IPS-18a (cell line): ENCODE data around the gene KRTAP10-7.
"Not testable (repeated sequence)": the region's sequence is repeated elsewhere in the genome, so short reads cannot be mapped to it uniquely, and the experiment has no call there.

Experiments
- H3K27ac ChIP-seq: one replicate; pipeline ENCODE4 v1.5.1; 2013; ENCODE audit warnings: low read length
- H3K27me3 ChIP-seq: one replicate; pipeline ENCODE4 v1.6.1; 2013; ENCODE audit warnings: mild to moderate bottlenecking, low read length; ENCODE audit not compliant: control insufficient read depth, insufficient read depth
- H3K36me3 ChIP-seq: one replicate; pipeline ENCODE4 v1.6.1; 2013; ENCODE audit warnings: low read depth, low read length; ENCODE audit not compliant: control insufficient read depth
- H3K4me1 ChIP-seq: one replicate; pipeline ENCODE4 v1.6.1; 2013; ENCODE audit warnings: low read depth, low read length; ENCODE audit not compliant: control insufficient read depth
- H3K4me3 ChIP-seq: one replicate; pipeline ENCODE4 v1.5.1; 2013; ENCODE audit warnings: low read length
- H3K9ac ChIP-seq: one replicate; pipeline ENCODE4 v1.6.1; 2013; ENCODE audit warnings: mild to moderate bottlenecking, low read length, moderate library complexity
- H3K9me3 ChIP-seq: one replicate; pipeline ENCODE4 v1.6.1; 2013; ENCODE audit warnings: low read depth, low read length; ENCODE audit not compliant: control insufficient read depth

Gene KRTAP10-7

DNA sequence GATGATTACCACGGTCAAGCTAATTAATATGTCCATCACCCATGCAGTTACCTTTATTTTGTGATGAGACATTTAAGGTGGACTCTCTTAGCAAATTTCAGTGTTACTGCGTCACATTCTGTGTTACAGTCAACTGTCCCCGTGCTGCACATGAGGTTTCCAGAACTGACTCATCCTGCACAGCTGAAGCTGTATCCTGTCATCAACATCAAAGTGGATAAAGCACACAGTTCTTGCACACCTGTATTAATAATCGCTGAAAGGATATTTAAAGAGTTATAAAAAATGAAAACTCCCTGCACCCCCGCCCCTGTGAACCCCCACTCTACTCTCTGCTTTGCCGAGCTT is 16.6 kb upstream of the KRTAP10-7 start:
- H3K4me3 ChIP-seq, result no peak overlapping the region
- no peaks in the 10 kb centered on the region for H3K4me1 ChIP-seq
- no peaks in the 10 kb centered on the region for H3K36me3 ChIP-seq
- H3K9me3 ChIP-seq, result no peaks in the 10 kb centered on the region
- no peaks in the 10 kb centered on the region for H3K27me3 ChIP-seq
- H3K27ac ChIP-seq, result no peak overlapping the region
- no peak overlapping the region for H3K9ac ChIP-seq

DNA sequence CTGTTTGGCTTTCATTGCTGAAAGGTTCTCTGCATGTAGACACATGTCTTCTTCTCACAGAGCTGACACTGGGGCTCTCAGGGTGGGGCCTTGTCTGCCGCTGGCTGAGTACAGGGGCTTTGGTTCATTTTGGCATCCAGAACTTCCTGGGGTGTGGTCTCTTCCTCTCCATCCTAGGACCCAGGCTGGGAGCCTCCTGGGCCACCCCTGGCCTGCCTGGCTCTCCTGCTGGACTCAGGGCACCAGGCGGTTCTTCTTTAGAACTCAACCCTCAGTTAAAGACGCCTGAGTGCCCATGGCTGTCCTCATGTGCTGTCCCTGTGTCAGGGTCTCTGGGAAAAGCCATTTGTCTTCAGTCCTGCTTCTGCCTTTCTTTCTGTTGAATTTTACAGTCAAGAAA is 14.5 kb upstream of the KRTAP10-7 start:
- Histone ChIP-seq H3K9me3 (no peaks in the 10 kb centered on the region), H3K36me3 (no peaks in the 10 kb centered on the region), H3K4me1 (no peaks in the 10 kb centered on the region), H3K27me3 (no peaks in the 10 kb centered on the region), H3K4me3 (no peak overlapping the region), H3K9ac (no peak overlapping the region), H3K27ac (no peak overlapping the region)

DNA sequence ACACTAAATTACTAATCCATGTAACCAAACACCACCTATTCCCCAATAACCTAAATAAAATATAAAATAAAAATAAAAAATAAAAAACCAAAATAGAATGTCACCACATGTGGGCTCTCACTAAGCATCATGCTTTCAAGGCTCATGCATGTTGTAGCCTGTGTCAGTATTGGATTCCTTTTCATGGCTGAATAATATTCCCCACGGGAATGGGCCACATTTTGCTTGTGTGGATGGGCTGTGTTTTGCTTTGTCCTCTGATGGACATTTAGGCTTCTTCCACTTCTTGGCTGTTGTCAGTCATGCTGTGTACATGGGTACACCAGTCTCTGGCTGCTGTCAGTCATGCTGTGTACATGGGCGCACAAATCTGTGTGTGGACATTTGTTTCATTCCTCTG is 11.3 kb upstream of the KRTAP10-7 start:
- no peak overlapping the region for H3K27ac ChIP-seq
- no peaks in the 10 kb centered on the region for H3K36me3 ChIP-seq
- no peak overlapping the region for H3K9ac ChIP-seq

DNA sequence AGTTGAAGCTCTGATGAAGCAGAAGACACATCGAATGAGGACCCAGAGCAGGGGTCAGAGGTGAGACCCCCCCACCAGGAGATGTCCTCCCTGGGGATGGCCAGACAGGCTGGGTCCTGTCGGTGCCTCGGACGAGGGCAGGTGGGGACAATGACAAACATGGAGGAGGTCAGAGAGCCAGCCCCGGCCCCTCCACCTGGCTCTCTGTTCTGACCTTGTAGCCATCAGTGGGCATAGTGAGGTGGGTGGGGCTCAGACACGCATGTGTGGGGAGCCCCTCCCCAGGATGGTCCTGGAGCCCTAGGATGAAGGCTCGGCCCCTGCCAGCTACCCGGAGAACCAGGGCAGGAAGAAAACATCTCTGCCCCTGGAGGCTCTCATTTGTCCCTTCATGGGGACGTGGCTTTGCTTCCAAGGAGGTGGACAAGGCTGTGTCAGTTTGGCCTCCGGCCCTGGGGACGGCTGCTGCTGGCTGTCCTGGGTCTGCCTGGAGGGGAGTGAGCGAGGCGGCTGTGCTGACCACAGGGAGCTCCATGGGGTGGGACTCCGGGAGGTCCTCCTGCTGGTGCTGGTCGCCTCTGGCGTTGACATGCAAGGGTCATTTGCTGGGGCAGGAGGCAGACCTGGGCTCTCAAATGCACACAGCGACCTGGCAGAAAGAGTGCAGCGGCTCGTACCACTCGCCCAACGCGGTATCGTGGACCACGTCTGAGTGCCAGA is 10.7 kb upstream of the KRTAP10-7 start:
- Histone ChIP-seq H3K9ac (no peak overlapping the region), H3K27me3 (no peaks in the 10 kb centered on the region), H3K4me1 (peaks cover 17% of the 10 kb centered on the region), H3K4me3 (no peak overlapping the region), H3K36me3 (no peaks in the 10 kb centered on the region), H3K9me3 (no peaks in the 10 kb centered on the region), H3K27ac (no peak overlapping the region)

More for the DNA sequence above, 11.3 kb upstream of the KRTAP10-7 start:
- Histone ChIP-seq H3K9me3 (no peaks in the 10 kb centered on the region), H3K4me3 (no peak overlapping the region), H3K27me3 (no peaks in the 10 kb centered on the region), H3K4me1 (peaks cover 17% of the 10 kb centered on the region)

DNA sequence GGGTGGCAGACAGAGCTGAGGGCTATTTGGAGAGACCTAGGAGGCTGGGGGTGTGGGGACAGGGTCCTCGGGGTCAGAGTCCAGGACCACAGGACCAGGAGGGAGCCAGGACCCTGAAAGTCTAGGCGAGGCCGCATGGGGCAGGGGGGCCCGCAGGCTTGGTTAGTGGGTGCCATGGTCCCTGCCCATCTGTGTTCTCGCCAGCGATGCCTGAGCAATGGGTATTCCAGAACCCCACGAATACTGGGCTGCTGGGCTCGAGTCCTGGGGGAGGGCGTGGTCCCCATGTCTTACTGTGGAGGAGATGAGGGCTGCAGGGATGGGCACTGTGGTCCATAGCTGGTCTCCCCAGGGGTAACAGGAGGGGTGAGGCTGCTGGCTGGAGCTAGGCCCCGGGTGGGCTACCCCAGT is 10.1 kb upstream of the KRTAP10-7 start:
- H3K36me3 ChIP-seq, result no peaks in the 10 kb centered on the region
- peaks cover 17% of the 10 kb centered on the region for H3K4me1 ChIP-seq
- H3K9ac ChIP-seq, result no peak overlapping the region
- no peak overlapping the region for H3K4me3 ChIP-seq
- H3K9me3 ChIP-seq, result no peaks in the 10 kb centered on the region
- H3K27ac ChIP-seq, result no peak overlapping the region
- no peaks in the 10 kb centered on the region for H3K27me3 ChIP-seq

DNA sequence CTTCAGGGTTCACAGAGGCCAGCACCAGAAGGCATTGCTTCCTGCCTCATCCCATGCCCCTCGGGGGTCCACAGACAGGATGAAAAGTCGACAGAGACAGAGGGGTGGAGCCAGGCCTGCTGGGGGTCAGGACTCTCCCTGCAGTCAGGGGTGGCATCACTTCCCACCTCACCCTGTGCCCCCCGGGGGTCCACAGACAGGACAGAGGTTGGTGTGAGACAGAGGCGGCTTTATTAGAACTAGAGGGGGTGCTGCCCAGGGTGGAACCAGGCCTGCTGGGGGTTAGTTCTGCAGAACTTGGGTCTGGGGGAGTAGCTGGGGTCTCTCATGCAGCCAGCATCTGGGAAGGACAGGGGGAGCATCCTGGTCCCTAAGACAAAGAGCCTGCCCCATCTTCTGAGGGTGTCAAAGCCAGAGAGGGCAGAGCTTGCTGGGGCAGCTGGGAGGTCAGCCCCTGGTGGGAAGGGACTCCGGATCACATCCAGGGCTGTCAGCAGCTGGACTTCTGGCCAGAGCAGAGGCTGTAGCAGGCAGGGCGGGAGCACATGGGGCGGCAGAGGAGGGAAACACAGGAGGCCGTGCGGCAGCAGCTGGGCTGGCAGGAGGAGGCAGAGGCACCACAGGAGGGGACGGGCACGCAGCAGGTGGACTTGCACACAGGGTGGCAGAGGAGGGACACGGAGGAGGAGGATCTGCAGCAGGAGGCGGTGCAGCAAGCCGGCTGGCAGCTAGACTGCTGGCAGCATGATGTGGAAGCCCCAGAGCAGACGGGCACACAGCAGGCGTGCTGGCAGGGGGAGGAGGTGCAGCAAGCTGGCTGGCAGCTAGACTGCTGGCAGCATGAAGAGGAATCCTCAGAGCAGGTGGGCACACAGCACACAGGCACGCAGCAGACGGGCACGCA is 9.2 kb upstream of the KRTAP10-7 start:
- H3K27me3 ChIP-seq, H3K27ac ChIP-seq, H3K4me3 ChIP-seq: not testable (repeated sequence)

DNA sequence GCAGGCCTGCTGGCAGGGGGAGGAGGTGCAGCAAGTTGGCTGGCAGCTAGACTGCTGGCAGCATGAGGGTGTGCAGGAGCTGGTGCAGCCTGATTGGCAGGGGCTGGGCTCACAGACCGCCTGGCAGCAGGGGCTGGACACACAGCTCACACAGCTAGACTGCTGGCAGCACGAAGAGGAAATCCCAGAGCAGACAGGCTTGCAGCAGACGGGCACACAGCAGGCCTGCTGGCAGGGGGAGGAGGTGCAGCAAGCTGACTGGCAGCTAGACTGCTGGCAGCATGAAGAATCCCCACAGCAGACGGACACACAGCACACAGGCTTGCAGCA is 8.6 kb upstream of the KRTAP10-7 start:
- H3K4me1 ChIP-seq, result peaks cover 17% of the 10 kb centered on the region
- H3K36me3 ChIP-seq, H3K27me3 ChIP-seq: not testable (repeated sequence)

More for the DNA sequence above, 9.2 kb upstream of the KRTAP10-7 start:
- H3K9ac ChIP-seq, H3K36me3 ChIP-seq, H3K9me3 ChIP-seq: not testable (repeated sequence)
- peaks cover 17% of the 10 kb centered on the region for H3K4me1 ChIP-seq

DNA sequence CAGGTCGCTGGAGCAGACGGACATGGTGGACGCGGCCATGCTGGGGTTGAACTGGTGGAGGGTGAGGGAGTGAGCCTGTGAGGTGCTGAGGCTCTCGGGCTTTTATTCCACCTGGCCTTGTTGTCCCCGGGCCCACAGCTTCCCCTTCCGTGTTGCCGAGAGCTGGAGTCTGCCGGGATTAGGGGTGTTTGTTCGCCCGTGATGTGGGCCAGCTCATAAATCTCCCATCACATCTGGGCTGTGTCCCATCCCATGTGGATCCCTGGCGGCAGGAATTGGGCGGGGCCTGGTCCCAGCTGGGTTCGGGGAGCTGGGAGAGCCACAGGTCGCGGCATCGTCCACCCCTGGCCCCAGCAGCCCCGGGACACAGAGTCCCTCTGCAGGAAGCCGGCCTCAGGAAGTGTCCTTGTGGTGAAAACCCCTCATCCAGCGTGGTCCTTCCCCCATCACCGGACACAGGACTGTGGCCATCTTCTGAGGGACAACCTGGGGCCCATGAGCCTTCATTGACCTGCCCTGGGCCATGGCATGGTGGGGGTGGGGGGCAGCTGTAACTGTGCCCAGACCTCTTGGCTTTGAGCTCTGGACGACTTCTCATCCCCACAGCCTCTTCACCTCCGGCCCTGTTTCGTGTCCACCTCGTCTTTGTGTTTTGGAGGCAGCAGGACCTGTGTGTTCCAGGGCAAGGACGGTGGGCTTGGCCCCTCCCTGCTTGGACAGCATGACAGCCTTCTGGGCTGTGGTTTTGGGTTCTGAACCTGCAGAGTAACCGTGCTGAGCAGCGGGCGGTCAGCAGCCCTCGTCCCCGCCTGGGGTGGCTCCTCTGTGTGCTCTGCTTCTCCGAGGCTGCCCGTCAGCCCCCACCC is 7.7 kb upstream of the KRTAP10-7 start, which contains the start of gene KRTAP10-6:
Gene KRTAP10-6, minus strand, starts transcription at position 60 of the 866 bp plus-strand sequence. Its CDS starts 21 bp downstream, at position 39.
- no peak within 1 kb of the TSS for H3K27ac ChIP-seq
- no peak within 1 kb of the TSS for H3K4me3 ChIP-seq
- no peaks in the 10 kb centered on the region for H3K27me3 ChIP-seq
- peaks cover 17% of the 10 kb centered on the region for H3K4me1 ChIP-seq
- H3K36me3 ChIP-seq, result no peaks in the 10 kb centered on the region
- H3K9me3 ChIP-seq, result no peaks in the 10 kb centered on the region
- no peak within 1 kb of the TSS for H3K9ac ChIP-seq

More for the DNA sequence above, 8.6 kb upstream of the KRTAP10-7 start:
- not testable (repeated sequence) for H3K9ac ChIP-seq, H3K9me3 ChIP-seq, H3K27ac ChIP-seq, H3K4me3 ChIP-seq

DNA sequence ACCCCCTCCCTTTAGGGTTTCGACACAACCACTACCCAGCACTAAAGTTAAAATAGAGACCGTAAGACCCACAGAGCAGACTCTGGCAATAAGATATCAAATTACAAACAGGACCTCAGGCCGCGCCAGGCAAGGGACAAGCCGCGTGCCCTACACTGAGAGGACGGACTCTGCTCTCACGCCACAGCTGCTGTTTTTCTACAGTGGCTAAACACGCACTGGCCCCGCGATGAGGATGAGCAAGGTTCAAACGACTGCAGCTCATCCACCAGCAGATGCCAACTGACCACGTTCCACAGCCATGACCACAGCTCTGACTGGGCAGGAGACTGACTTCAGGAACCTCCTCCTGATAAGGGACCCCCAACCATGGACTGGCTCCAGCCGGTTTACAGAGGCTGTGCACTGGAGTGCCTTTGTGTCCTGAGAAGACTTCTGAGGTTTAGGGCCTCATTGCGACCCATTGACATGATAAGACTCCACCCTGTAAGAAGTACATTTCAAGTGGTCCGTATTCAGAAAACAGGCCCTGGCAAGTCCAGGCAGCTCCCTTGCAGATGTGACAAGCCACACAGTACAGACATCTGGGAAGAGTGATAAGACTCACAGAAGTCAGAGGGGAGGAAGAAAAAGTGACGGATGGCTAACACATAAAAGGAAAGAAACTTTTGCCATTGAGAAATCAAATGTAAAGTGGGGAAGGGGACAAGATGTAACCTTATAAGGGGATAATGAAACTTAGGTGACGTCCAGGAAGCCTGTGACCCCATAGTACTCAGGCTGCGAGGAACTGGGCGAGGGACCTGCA is 6.6 kb upstream of the KRTAP10-7 start:
- no peak overlapping the region for H3K9ac ChIP-seq
- no peaks in the 10 kb centered on the region for H3K27me3 ChIP-seq
- H3K9me3 ChIP-seq, result no peaks in the 10 kb centered on the region

DNA sequence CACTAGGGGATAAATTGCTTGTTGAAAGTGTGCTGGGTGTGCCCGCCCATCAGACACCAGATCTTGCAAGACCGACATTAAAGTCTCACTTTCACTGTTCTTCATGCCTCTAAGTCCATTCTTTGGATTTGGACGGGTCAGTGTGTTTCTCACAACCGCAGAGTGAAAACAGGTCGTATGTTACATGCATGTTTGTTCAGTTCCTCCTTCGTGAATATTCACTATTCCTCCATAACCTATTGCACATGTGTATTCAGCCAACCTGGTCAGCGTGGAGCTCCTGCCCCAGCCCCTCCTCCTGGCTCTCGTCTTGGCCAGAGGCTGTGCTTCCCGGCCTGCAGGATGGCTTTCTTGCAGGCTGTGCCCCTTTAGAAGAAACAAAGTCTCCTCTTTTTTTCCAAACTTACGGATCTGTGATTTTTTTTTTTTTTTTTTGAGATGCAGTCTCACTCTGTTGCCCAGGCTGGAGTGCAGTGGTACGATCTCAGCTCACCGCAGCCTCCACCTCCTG is 5.9 kb upstream of the KRTAP10-7 start:
- Histone ChIP-seq H3K9ac (no peak overlapping the region), H3K27ac (no peak overlapping the region), H3K4me1 (peaks cover 25% of the 10 kb centered on the region), H3K4me3 (no peak overlapping the region), H3K36me3 (no peaks in the 10 kb centered on the region), H3K9me3 (no peaks in the 10 kb centered on the region), H3K27me3 (no peaks in the 10 kb centered on the region)

More for the DNA sequence above, 6.6 kb upstream of the KRTAP10-7 start:
- no peak overlapping the region for H3K27ac ChIP-seq
- peaks cover 25% of the 10 kb centered on the region for H3K4me1 ChIP-seq
- H3K36me3 ChIP-seq, result no peaks in the 10 kb centered on the region
- H3K4me3 ChIP-seq, result no peak overlapping the region
